Measurements from ENCODE around the gene ZSCAN5A. TPM values are rescaled to one million over a fixed set of nuclear protein-coding genes. Genes with fewer than 3 reads are reported as not detected.

ZSCAN5A gene
- polyA plus RNA-seq, 1 of the 3 experiments (the other 2 are of a cell fraction) = 6.8 TPM

DNA sequence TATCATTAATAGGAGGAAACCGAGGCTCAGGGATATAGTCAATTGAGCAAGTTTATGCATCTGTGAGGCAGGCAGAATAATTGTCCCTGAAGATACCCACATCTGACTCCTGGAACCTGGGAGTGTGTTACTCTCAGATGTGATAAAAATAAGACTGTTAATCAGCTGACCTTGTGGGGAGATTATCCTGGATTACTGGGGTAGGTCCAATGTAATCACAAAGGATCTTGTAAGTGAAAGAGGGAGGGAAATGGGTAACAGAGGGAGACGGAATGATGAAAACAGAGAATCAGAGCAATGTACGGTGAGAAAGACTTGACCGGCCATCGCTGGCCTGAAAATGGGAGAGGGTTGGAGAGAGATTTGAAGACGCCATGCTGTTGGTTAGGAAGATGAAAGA lies 45.3 kb downstream of the ZSCAN5A start:
- H4K20me1 ChIP-seq (ENCODE audit: insufficient read depth) = no peaks in the 10 kb centered on the region
- POLR2A ChIA-PET = no interaction called here
- H2AFZ ChIP-seq (ENCODE audit: low read depth) = no peak overlapping the region
- H3K4me3 ChIP-seq (ENCODE audit: low read depth in 2 of 2, low read length in 1 of 2) = no peak overlapping the region
- H3K27ac ChIP-seq (ENCODE audit: low read depth in 2 of 2, low read length in 1 of 2) = no peak overlapping the region
- no peaks in the 10 kb centered on the region for H3K79me2 ChIP-seq (ENCODE audit: insufficient read depth)
- no peak overlapping the region for H3K9ac ChIP-seq
- H3F3A ChIP-seq (replicated peaks; ENCODE audit: insufficient read depth) = peaks cover 25% of the 10 kb centered on the region
- 93% methylated on average over 6 of the region's 6 CpGs for WGBS (ENCODE audit: low lambda C conversion rate)
- no peaks in the 10 kb centered on the region for H3K27me3 ChIP-seq (ENCODE audit: insufficient read depth)
- CTCF ChIA-PET = interaction anchor here (1.0 to 3.5 kb wide), 5 partner anchors 13 to 97 kb away, joined by 3 to 20 read pairs (median 3); no protein-coding TSS in a partner anchor
- no peaks in the 10 kb centered on the region for H3K36me3 ChIP-seq (replicated peaks in 1 of 2; ENCODE audit: control insufficient read depth in 1 of 2, insufficient read depth in 2 of 2, low read length in 1 of 2)
- H3K9me3 ChIP-seq = no peaks in the 10 kb centered on the region
- H3K4me1 ChIP-seq (ENCODE audit: control insufficient read depth in 1 of 2, insufficient read depth in 2 of 2, low read depth in 1 of 2, low read length in 1 of 2) = peaks cover 12 to 22% of the 10 kb centered on the region in 2 experiments
- no peak overlapping the region for H3K4me2 ChIP-seq
- TF ChIP-seq RXRA (IDR thresholded peaks at IDR 0.05; ENCODE audit: borderline replicate concordance, low read depth) = no peak
- no peak for TF ChIP-seq MEF2A (IDR thresholded peaks at IDR 0.05; ENCODE audit: borderline replicate concordance, low read depth)
- no peak for DNase-seq
- no peaks in the 10 kb centered on the region for H3K9me2 ChIP-seq

DNA sequence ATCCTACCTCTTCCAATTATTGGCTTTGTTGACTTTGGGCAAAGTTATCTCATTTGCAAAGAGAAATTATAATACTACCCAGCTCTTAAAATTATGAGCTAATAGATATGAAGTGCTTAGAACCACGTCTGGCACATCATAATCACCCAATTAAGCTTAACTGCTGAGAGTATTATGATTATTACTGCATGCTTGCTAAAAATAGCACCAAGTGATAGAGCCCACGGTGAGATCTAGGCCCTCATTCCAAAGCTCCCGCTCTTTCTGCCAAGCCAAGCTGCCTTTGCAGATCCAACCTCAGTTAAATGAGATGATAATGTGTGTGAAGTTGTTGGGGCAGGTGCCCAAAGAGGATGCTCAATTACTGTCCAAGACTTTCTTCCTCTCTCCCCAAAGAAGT lies 48.6 kb downstream of the ZSCAN5A start:
- no peak overlapping the region for H3K4me2 ChIP-seq
- POLR2A ChIA-PET = no interaction called here

More for the DNA sequence above, 48.6 kb downstream of the ZSCAN5A start:
- Histone ChIP-seq H3K9me2 (no peaks in the 10 kb centered on the region), H3K27ac (ENCODE audit: low read depth in 2 of 2, low read length in 1 of 2) (no peak overlapping the region), H3K9ac (no peak overlapping the region), H3K4me3 (ENCODE audit: low read depth in 2 of 2, low read length in 1 of 2) (no peak overlapping the region), H3K79me2 (ENCODE audit: insufficient read depth) (no peaks in the 10 kb centered on the region), H3K27me3 (ENCODE audit: insufficient read depth) (no peaks in the 10 kb centered on the region), H3K9me3 (no peaks in the 10 kb centered on the region), H3F3A (replicated peaks; ENCODE audit: insufficient read depth) (no peaks in the 10 kb centered on the region), H3K4me1 (ENCODE audit: control insufficient read depth in 1 of 2, insufficient read depth in 2 of 2, low read depth in 1 of 2, low read length in 1 of 2) (peaks cover under 1 to 6% of the 10 kb centered on the region in 2 experiments; a peak in 2 of 4 replicates), H2AFZ (ENCODE audit: low read depth) (no peak overlapping the region), H4K20me1 (ENCODE audit: insufficient read depth) (no peaks in the 10 kb centered on the region), H3K36me3 (replicated peaks in 1 of 2; ENCODE audit: control insufficient read depth in 1 of 2, insufficient read depth in 2 of 2, low read length in 1 of 2) (no peaks in the 10 kb centered on the region)
- CTCF ChIA-PET = interaction anchor here (0.9 to 3.4 kb wide), 6 partner anchors 13 to 190 kb away, joined by 3 to 17 read pairs (median 4); no protein-coding TSS in a partner anchor
- TF ChIP-seq FOXM1 (IDR thresholded peaks at IDR 0.05; ENCODE audit: low read depth) (no peak), TCF12 (IDR thresholded peaks at IDR 0.05) (no peak), JUND (IDR thresholded peaks at IDR 0.05) (no peak), RAD21 (IDR thresholded peaks at IDR 0.05; ENCODE audit: low read length) (no peak), EZH2phosphoT487 (IDR thresholded peaks at IDR 0.05; ENCODE audit: borderline replicate concordance, low read depth) (no peak), GATA2 (CRISPR knock-in tag; IDR thresholded peaks at IDR 0.05) (no peak), USF2 (IDR thresholded peaks at IDR 0.05; ENCODE audit: borderline replicate concordance, low read depth, low read length) (no peak), TEAD4 (IDR thresholded peaks at IDR 0.05; ENCODE audit: borderline replicate concordance, insufficient read depth) (no peak), RXRA (IDR thresholded peaks at IDR 0.05; ENCODE audit: borderline replicate concordance, low read depth) (no peak), ELF1 (IDR thresholded peaks at IDR 0.05) (no peak), RCOR1 (IDR thresholded peaks at IDR 0.05; ENCODE audit: low read length) (no peak), SIN3A (IDR thresholded peaks at IDR 0.05; ENCODE audit: borderline replicate concordance, low read depth, low read length) (no peak), GABPA (IDR thresholded peaks at IDR 0.05; ENCODE audit: low read depth) (no peak), RFX5 (IDR thresholded peaks at IDR 0.05; ENCODE audit: low read length) (no peak), MEF2A (IDR thresholded peaks at IDR 0.05; ENCODE audit: borderline replicate concordance, low read depth) (no peak)
- TF ChIP-seq, protein P1, sequence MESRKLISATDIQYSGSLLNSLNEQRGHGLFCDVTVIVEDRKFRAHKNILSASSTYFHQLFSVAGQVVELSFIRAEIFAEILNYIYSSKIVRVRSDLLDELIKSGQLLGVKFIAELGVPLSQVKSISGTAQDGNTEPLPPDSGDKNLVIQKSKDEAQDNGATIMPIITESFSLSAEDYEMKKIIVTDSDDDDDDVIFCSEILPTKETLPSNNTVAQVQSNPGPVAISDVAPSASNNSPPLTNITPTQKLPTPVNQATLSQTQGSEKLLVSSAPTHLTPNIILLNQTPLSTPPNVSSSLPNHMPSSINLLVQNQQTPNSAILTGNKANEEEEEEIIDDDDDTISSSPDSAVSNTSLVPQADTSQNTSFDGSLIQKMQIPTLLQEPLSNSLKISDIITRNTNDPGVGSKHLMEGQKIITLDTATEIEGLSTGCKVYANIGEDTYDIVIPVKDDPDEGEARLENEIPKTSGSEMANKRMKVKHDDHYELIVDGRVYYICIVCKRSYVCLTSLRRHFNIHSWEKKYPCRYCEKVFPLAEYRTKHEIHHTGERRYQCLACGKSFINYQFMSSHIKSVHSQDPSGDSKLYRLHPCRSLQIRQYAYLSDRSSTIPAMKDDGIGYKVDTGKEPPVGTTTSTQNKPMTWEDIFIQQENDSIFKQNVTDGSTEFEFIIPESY (IDR thresholded peaks at IDR 0.05; ENCODE audit: borderline replicate concordance, low read depth) = no peak
- TF ChIP-seq, protein P2, sequence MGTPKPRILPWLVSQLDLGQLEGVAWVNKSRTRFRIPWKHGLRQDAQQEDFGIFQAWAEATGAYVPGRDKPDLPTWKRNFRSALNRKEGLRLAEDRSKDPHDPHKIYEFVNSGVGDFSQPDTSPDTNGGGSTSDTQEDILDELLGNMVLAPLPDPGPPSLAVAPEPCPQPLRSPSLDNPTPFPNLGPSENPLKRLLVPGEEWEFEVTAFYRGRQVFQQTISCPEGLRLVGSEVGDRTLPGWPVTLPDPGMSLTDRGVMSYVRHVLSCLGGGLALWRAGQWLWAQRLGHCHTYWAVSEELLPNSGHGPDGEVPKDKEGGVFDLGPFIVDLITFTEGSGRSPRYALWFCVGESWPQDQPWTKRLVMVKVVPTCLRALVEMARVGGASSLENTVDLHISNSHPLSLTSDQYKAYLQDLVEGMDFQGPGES (IDR thresholded peaks at IDR 0.05; ENCODE audit: low read depth, low read length) = no peak
- TF ChIP-seq, protein P3, sequence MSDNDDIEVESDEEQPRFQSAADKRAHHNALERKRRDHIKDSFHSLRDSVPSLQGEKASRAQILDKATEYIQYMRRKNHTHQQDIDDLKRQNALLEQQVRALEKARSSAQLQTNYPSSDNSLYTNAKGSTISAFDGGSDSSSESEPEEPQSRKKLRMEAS (IDR thresholded peaks at IDR 0.05; ENCODE audit: low read depth) = no peak
- DNase-seq = no peak
- WGBS (ENCODE audit: low lambda C conversion rate) = 76% methylated on average over 3 of the region's 3 CpGs
